ENCODE measurements around the gene SHROOM2. TPM values are rescaled to one million over a fixed set of nuclear protein-coding genes. Genes with fewer than 3 reads are reported as not detected.

The SHROOM2 gene
- 8.6 and 11.6 TPM in 2 replicates for total RNA-seq

GRCh38 chrX:9785944-9786797 is at the start of gene SHROOM2:
SHROOM2 (plus strand) TSS chrX:9786429; CDS start chrX:9786546, 117 bp downstream.

DNA sequence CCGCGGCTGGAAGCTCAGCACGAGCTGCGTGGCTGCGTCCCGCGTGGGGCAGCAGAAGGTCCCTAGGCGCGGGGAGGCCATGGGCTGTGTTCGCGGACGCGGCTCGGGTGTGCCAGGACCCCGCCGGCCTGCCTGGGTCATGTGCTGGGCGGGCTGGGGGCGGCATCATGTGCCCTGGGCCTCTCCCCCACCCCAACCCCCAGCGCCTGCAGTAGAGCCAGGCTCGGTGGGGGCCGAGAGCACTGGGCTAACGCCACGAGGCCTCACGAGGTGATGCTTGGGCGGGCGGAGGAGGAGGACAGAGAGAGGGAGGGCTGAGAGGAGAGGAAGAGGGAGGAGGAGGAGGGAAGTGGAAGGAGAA is 20.5 kb upstream of the SHROOM2 start, which contains the start of gene GPR143:
Gene GPR143, minus strand, starts transcription at position 111 of the 361 bp plus-strand sequence. Its CDS starts 30 bp downstream, at position 81.

GRCh38 chrX:9966775-9967408 is 180.7 kb downstream of the SHROOM2 start, which contains the start of gene CLDN34:
CLDN34 (plus strand) TSS chrX:9967358; CDS start chrX:9967358, 0 bp downstream.

Other genes starting within 250 kb of the SHROOM2 start
- 0.08 TPM in 1 of 2 replicates, not detected in the other for gene GPR143, start 20.6 kb upstream of the SHROOM2 start, total RNA-seq
- not detected in 2 replicates for gene CLDN34, start 180.9 kb downstream of the SHROOM2 start, total RNA-seq